GM18909 (cell line): ENCODE results near the gene GLRA1.
"Not testable (repeated sequence)": the region's sequence is repeated elsewhere in the genome, so short reads cannot be mapped to it uniquely, and the experiment has no call there.

Source experiments
- ATAC-seq: cut with Tn5 transposase; IDR thresholded peaks from one replicate; pipeline ENCODE4 v1.9.1; 2021; ENCODE audit warnings: mild to moderate bottlenecking; ENCODE audit not compliant: unreplicated experiment, poor library complexity

The GLRA1 gene

DNA sequence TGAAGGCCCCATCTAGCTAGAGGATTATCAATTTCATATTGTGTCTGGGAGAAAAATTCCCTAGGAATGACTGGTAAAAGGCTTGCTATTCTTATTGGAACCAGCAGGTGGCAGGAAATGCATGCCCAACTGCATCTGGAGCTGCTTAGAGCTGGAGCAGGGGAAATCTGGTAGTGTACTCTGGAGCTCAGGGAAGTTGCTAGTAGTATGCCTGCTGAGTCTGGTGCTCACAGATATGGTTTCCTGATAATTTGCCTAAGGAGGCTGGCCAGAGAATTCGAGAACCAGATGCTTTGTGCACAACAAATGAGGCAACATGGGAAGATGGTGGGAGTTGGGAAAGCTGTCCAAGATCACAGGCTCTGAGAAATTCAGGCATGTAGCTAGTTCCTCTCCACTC, 99.2 kb downstream of the GLRA1 start:
- ATAC-seq, result peak; percentile 66

DNA sequence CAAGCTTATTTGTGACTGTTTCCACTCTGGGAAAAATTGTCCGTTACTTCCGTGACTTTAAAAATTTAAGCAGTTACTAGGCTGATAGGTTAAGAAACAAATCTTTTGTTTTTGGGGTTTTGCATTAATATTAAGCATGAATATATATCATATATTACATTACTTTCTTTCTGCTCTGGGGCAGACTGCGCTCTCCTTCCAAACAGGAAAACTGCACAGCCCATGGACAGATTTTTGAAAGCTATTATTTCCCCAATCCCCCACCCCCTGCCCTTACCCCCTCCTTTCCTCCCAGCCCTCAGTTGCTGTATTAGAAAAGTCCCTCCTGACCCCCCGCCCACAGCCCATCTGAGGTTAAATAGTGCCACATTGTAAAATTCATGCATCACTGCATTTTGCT, 102.5 kb downstream of the GLRA1 start:
- ATAC-seq, result no peak

DNA sequence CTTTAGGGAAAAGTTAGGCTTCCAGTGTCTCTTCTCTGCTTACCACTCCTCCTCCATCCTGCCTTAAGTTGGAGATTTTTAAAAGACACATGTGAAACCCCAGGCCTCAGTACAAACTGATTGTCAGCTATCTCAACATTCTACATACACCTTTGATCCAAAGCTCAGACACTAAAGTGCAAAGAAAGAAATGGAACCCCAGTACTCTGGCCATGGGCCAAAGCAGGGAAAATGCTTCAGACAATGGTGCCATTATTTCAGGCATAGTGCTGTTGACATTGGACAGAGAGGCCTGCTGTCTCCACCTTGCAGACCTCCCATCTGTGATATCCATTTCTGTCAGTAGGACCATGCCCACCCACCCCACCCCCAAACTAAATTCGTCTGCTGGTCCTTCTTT, 103.7 kb downstream of the GLRA1 start:
- no peak for ATAC-seq

DNA sequence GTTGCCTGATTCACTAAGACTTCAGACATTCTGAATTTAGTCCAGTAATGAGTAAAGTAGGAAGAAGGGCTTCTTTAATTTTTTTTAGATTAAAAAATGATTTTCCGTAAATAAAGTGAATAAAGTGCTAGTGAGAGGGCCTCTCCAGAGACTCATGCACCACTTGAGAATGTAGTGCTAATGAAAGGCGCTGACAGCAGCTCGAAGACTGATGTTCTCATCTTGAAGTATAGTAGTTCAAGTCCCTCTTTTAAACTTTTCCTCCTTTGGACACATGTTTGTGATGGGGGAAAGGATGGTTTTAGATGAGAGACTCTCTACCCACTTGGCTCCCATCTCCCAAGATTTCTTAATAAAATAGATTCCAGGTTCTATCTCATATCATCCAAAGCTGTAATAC, 104.4 kb downstream of the GLRA1 start:
- no peak for ATAC-seq

DNA sequence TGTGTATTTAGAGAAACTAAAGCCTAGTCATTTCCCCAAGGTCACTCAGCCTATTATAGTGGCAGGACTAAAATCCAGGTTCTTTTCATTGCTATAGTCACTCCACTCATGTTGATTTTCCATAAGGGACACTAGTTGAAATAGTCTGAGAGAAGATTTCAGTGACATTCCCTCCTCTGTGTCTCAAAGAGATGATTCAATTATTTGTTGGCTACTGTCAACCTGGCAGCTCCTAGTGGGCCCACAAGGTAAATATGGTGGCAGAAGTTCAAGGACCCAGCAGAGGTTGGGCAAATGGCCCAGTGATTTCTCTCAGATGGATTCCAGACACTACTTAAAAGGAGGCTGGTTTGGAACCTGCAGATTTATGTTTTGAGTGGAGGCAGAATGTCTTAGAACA, 104.8 kb downstream of the GLRA1 start:
- ATAC-seq, result no peak

DNA sequence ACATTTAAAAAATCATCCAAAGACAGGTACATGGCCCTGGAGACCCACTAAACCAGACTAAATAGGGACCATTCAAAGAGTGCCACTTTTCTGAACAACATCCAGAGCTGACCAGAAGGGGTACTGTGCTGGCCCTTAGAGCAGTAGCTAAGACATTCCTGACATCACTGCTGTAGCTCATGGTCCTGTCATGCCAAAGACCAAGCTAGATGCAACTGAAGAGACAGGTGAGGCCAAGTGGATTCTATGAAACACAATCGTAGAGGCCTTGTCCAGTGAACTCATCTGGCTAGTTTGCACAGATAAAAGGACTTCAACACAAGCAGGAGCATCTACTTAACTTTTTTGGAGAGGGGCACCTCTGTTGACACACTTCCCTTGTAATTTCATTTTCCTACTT, 109.6 kb downstream of the GLRA1 start:
- no peak for ATAC-seq

DNA sequence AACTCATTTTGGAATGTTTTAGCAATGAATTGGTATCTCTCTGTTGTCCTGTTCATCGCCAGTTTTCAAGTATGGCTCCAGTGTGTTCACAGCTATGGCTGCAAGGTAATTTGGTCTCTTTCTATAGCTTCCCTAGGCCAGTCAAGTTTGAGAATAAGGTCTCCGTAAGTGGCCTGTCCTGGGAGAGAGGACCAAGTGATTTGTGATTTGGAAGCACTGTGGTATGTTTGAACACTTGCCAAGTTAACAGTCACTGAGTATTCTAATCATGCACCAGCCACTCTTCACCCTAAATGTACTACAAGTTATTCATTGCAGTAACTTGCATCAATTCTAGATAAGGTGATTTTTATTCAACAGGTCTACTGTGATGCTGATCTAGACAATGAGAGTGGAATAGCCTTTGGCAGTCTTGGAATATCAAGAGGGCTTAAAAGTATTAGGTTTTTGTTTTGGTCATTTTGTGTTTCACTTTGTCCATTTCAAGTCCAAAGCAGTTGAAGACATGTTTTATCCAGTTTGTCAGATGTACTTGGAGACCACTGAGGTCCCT, 111.8 kb downstream of the GLRA1 start:
- no peak for ATAC-seq

DNA sequence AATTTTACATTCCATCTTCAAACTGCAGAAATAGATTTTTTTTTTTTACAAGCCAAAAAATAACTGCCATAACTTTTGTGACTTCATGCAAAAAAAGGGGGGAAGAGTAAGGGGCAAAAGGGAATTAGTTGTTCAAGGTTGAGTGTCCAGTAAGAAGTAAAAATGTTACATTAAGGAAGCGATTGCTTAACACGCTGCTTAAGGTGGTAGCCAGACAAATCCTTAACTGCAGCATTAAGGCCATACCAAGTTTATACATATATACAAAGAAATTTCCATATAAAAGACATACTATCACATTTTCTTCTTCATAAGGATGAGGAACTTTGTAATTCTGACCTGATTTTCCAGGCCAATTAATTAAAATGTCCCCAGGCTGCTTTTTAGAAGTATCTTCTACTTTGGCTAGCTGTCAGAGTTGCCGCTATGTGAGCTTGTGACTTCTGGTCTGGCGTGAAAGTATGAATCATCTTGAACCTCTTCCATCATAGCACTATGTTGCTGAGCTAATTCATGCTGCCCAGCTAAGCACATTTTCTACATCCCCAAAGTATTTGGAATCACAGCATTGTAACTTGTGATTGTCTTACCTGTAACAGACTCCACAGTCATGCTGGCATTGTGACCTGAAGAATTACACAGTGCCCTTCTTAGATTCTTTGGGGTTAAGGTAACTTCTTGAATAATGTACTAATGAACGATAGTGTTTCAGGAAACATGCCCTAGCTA, 112.9 kb downstream of the GLRA1 start:
- ATAC-seq, result no peak

DNA sequence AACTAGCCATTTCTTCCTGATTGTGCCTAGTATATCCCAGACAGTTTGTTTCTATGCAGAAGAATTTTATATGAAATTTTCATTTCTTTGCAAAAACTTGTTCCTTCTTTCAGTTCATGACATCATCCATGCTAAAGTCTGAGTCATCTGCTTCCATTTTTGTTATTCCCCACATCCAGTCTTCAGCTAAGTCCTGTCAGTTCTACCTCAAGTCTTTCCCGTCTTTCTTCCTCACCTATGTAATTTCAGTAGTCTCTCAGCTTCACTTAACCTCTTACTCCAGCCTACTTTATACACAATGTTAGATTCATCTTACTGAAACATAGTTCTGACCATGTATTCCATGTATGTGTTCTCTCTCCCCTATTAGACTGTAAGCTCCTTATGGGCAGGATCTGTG, 113.8 kb downstream of the GLRA1 start:
- no peak for ATAC-seq

DNA sequence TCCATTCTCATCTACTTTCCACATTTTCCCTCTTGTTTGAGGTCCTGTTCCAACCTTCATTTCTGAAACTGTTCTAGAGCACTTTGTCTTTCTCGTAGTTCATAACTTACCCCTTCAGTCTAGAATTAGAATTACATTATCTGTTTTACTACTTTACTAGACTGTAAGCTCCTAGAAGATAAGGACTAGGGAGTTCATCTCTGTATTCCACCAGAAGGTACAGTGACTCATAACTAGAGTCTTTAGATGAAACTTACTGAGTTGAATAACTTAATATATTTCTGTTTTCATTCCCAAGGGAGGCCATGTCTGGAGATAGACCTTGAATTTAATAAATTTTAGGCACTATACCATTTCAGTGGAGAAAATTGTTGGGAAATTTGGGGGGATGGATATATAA, 114.2 kb downstream of the GLRA1 start:
- ATAC-seq, result no peak

DNA sequence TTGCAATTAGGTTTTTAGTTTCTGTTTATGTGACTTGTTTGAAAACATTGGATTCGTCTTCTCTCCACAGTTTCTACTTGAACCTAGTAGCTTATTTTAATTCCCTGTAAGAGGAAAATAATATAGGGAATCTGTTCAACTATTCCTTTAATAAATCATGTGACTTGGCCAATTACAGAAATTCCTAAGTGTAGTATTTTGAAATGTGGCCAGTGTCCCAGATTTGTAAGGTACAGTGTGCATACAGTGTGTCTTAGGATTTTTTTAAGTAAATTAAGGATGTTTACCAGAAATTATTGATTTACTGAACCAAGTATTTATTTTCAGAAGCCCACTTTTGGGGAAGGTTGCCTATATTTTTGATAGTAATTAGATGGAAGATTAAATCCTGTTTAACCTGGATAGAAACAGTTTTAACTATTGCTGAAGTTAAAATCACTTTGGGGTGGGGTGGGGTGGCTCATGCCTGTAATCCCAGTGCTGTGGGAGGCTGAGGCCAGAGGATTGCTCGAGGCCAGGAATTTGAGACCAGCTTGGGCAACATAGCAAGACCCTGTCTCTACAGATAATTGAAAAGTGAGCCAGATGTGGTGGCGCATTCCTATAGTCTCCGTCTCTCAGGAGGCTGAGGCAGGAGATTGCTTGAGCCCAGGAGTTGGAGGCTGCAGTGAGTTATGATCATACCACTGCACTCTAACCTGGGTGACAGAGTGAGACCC, 116.0 kb downstream of the GLRA1 start:
- ATAC-seq, result no peak

DNA sequence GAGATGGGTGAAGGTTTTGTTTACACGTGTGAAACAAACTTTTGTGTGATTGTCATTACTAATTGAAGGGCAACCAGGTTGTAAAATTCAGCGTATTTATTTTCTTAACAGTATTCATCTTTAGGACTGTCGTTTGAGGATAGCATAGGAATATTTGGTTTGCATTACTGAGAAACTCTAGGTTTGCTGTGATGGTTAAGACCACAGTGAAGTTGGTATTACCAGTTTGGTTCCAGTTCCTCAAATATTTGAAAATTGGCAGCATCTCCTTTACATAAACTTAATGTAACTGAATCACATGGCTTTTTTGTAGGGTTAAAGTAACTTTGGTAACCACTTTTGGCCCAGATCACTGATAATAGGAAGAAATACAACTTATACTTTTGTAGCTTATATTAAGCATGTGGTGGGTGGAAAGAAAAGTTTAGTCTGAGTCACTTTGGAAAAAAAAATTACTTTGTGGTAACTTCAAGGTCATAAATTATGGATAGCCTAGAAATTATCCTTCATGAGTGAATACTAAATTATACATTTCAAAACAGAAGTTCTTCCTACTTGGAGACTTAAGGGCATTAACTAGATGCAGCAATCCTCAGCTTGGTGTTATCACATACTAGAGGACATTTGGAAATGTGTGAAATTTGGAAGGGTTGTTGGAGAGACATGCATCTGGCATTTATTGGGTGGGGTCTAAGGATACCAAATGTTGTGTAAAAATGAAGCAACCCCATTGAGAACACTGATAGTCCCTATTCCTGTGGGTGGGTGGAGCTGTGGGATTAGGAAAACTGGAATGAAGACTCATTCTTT, 119.0 kb downstream of the GLRA1 start:
- ATAC-seq, result no peak

DNA sequence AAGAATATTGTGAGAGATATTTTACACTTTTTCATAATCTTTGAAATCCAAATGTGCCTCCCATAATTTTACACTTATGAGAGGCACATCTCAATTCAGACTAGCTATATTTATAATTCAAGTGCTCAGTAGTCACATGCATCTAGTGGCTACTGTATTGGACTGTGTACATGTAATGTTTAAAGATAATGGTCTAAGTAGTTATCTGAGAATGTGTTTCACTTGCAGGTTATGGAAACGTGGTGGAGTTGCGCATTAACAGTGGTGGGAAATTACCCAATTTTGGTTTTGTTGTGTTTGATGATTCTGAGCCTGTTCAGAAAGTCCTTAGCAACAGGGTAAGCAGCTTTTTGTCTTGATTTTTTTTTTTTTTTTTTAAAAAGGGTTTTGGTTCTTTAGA, 124.1 kb downstream of the GLRA1 start:
- peak; percentile 49 for ATAC-seq

DNA sequence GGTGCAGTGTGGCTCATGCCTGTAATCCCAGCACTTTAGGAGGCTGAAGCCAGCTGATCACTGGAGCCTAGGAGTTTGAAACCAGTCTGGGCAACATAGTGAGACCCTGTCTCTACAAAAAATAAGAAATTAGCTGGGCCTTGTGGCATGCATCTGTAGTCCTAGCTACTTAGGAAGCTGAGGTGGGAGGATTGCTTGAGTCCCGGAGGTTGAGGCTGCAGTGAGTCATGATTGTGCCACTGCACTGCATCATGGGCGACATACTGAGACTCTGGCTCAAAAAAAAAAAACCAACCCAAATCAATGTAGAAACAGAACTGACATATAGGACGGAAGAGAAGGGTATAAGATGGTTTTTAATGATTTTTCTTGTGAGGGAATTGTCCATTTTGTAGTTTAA, 125.2 kb downstream of the GLRA1 start:
- no peak for ATAC-seq

DNA sequence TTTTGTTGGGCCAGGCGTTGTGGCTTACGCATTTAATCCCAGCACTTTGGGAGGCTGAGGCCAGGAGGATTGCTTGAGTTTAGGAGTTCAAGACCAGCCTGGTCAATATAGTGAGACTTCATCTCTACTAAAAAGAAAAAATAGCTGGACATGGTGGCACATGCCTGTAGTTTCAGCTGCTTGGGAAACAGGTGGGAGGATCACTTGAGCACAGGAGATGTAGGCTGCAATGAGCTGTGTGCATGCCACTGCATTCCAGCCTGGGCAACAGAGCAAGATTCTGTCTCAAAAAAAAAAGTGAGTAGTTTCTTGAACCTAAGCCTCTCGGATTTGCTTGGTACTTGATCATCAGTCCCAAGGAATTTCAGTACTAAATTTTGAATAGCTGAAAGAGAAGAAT, 126.0 kb downstream of the GLRA1 start:
- no peak for ATAC-seq

DNA sequence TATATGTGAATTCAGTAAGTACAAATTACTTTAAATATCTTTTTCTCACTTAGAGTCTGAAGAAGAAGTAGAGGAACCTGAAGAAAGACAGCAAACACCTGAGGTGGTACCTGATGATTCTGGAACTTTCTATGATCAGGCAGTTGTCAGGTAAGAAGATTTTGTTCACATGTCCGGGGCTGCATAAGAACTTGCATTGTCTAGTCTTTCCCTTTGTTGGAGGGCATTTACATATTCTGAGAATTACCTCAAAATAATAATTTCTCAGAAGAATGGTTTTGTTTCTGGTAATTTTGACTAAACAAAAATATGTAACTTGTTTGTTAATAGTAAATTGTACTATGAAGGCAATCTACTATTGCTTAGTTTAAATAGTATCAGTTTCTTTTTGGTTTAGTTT, 129.2 kb downstream of the GLRA1 start:
- no peak for ATAC-seq

DNA sequence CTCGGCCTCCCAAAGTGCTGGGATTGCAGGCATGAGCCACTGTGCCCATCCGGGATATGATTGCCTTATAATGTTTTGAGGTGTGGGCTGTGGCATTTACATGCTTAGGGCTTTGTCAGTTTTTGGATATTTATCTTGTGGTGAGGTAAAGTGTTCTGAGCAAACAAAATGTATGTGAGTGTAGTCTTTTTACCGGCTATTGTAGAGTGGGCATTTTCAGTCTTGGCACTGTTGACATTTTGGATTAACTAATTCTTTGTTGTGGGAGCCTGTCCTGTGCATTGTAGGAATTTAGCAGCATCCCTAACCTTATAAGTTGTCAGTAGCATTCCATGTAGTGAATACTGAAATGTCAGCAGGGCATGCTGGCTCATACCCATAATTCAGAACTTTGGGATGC, 131.3 kb downstream of the GLRA1 start:
- no peak for ATAC-seq

DNA sequence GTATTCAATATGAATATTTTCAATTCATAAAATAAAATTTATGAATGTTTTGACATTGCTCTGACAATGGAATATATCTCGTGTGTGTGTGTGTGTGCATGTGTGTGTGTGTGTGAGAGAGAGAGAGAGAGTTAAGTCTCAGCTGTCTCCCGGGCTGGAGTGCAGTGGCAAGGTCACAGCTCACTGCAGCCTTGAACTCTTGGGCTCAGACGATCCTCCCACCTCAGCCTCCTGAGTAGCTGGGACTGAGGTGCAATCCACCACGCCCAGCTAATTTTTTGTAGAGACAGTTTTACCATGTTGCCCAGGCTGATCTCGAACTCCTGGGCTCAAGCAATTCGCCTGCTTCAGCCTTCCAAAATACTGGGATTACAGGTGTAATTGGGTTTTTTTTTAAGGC, 136.8 kb downstream of the GLRA1 start:
- ATAC-seq, result no peak

DNA sequence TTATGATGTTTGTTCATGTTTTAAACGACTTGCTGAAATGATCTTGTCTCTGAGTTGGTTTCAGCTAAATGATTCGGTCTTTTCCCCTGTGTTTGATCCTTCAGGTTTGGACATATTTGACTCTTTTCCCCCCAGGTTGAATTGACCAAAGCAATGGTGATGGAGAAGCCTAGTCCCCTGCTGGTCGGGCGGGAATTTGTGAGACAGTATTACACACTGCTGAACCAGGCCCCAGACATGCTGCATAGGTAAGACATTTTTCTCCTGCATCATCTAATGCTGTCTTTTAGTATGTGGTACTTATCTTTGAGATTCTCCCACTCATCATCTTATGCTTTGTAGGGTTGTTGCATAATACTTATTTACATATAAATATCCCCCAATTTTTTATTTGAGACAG, 138.2 kb downstream of the GLRA1 start:
- ATAC-seq, result no peak

DNA sequence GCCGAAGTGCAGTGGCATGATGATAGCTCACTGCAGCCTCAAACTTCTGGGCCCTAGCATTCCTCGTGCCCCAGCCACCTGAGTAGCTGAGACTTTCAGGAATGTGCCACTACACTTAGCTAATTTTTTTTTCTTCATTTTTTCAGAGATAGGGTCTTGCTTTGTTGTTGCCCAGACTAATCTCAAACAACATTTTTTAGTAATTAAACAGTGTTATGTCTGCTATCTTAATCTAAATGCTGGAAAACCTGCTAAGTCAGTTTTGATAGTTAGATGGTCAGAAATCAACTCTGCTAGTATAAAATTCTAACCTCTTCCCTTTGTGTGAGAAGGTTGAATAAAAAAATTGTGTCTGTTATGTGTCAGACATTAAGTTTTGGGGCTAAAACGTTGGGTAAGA, 140.5 kb downstream of the GLRA1 start:
- ATAC-seq, result no peak

DNA sequence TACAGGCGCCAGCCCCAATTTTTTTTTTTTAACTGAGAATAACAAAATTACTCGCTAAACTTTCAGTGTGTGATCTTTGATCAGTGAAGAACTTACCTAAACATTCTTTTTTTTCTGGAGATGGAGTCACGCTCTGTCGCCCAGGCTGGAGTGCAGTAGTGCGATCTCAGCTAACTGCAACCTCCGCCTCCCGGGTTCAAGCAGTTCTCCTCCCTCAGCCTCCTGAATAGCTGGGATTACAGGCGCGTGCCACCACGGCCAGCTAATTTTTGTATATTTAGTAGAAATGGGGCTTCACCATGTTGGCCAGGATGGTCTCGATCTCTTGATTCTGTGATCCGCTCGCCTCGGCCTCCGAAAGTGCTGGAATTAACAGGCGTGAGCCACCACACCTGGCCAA, 141.0 kb downstream of the GLRA1 start:
- ATAC-seq, result not testable (repeated sequence)
